CD4-positive, alpha-beta T cell treated with Interleukin-21 for 1 hour (primary cell): ENCODE results near the gene IL10.

Source experiments
- DNase-seq: peaks from one replicate; pipeline ENCODE4 v3.0.0-alpha.2; 2020

IL10 gene

DNA sequence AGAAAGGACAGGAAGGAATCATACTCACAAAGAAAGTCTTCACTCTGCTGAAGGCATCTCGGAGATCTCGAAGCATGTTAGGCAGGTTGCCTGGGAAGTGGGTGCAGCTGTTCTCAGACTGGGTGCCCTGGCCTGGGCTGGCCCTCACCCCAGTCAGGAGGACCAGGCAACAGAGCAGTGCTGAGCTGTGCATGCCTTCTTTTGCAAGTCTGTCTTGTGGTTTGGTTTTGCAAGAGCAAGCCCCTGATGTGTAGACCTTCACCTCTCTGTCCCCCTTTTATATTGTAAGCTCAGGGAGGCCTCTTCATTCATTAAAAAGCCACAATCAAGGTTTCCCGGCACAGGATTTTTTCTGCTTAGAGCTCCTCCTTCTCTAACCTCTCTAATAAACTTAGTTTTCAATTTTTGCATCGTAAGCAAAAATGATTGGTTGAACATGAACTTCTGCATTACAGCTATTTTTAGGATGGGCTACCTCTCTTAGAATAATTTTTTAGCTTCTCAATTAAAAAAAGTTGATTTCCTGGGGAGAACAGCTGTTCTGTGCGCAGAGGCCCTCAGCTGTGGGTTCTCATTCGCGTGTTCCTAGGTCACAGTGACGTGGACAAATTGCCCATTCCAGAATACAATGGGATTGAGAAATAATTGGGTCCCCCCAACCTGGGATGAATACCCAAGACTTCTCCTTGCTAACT, at the start of gene IL10:
IL10 (minus strand) TSS at position 252 of the 695 bp plus-strand sequence; CDS start at position 193, 59 bp downstream.
- no peak for DNase-seq

DNA sequence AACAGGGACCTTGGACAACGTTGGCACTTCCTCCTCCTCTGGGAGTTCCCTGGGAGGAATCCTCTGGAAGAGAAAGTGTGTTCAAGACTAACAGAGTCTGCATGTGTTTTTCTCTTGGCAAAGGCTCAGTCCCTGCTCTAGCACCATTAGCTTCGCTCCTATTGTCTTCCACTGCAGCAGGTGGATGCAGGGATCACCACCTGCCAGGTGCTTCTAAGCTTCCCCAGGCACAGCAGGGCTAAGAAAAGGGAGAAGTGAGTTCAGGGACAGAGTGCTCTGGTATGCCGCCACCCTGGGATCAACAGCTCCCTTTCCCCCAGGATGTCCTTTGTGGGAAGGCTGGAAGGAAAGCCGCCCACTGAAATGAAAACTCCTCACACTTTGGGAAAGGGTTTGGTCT, 49.2 kb upstream of the IL10 start:
- no peak for DNase-seq

DNA sequence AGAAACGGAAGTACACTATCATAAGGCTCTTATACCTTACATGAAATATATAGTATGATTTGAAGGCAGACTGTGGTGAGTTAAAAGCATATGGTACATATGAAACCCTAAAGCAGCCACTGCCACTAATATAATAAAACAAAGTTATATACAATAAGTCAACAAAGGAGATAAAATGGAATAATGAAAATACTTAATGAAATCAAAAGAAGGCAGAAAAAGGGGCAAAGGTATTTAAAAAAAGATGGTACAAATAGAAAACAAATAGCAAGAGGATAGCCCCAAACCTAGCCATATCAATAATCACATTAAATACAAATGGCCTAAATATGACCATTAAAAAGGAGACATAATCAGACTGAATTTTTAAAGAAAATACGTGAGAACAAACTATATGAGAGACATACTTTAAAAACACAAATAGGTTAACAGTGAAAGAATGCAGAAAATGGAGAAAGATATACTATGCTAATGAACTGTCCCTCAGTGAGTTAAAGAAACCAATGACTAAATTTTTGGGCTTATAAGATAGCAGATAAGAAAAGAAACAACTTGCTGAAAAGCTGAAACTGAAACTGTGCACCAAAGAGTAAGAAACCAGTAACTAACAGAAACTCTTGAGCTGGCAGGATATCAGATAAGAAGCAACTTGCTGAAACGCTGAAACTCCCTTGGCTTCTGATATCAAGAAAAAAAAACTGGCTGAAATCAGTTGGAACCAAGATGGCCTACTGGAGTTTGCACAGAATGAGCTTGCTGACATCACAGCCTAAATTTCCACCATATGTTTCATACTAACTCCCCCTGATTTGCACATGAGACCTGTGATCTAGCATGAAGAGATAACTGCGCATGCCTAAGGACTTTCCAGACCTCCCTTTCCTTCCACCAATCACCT, 44.3 kb upstream of the IL10 start:
- peak; percentile 70 for DNase-seq

DNA sequence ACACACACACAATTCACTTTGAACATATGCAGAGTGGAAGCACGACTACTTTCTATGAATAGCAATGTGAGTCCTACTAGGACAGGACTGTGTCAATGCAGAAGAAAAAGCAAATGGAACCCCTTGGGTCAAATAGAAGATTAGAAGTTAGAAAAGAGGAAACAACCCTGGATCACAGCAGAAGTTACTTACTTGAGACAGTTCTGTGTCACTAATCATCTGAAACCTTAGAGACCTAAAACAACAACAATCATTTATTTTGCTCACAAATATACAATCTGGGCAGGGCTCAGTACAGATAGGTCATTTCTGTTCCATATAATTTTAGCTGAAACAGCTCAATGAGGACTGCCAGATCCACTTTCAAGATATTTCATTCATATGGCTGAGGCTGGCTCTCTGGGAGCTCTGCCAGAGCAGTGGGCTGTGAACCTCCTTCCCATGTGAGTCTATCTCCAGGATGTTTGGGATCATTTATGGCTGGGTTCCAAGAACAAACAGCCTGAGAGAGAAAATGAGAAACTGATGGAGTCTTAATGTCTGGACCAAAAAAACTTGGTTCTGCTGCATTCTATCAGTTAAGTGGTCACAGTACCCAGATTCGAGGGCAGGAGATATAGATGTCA, 42.5 kb upstream of the IL10 start:
- DNase-seq: no peak

DNA sequence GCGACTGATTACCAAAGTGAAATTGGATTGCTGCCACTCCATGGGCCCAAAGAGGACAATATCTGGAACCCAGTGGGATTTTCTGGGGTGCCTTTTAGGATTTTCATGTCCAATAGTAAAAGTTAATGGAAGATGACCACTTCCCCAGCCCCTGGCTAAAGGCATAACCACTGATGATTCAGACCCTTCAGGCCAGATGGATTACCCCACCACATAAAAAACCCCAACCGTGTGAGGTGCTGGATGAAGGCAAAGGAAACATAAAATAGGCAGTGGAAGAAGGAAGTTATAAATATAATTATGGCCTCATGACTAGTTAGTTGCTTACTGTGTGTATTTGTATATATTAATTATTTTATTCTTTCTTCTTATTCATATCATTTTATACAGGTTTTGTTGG, 40.2 kb upstream of the IL10 start:
- DNase-seq: no peak

DNA sequence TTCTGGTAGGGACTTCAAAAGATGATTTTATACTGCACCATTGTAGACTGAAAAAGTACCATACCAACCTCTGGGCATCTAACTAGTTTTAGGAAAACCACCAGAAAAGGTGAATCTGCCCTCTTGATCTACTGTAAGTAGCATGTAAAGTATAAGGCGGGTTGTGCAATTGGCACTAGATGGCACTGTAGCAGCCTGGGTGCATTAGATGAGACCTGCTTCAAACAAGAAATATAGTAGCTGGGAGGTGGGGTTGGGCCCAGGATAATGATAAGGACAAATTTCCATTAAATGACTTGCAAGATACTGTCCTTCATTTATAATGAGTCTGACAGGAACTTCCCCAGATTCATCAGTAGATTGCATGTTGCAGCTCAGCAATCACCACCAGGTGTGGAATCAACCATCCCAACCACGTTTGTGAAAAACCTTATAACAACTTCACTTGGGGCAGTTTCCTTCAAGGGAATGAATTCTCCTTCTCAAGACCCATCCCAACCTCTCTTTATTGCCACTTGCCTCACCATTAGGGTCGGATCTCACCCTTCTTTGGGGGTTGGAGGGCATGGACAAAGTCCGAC, 37.3 kb upstream of the IL10 start:
- DNase-seq: peak; percentile 59

DNA sequence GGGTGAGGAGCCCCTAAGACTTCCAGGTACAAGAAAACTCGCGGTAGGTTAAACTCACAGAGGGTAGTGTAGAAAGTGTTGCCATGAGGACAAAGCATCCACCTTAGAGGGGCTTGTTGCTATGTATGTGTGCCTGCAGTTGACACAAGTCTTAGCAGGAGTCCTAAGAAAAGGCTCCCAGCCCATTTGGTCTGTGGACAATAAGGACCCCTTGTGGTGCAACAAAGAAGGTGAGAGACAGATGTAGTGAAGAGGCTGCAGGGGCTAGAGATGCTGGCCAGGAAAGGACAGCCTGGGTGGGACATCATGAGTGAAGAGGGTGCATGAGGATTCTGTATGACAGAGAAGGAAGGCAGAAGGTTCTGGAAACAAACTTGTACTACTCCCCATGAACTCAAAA, 36.3 kb upstream of the IL10 start:
- peak; percentile 73 for DNase-seq

DNA sequence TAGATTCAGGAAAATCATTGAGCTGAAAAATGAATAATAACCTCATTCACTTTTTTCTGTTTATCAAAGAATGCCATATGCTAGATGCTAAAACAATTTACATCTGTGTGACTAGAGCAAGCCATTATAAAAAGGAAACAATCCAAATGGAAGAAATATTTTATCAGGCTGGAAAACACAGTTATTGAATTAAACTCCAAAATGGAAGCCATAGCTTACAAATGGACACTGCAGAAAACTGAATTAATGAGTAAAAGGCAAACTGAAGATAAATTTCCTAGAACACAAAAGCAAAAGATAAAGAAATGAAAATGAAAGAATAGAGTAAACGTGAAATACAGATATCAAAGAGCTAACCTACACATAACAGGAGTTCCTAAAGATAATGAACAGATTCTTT, 33.1 kb upstream of the IL10 start:
- DNase-seq: no peak

DNA sequence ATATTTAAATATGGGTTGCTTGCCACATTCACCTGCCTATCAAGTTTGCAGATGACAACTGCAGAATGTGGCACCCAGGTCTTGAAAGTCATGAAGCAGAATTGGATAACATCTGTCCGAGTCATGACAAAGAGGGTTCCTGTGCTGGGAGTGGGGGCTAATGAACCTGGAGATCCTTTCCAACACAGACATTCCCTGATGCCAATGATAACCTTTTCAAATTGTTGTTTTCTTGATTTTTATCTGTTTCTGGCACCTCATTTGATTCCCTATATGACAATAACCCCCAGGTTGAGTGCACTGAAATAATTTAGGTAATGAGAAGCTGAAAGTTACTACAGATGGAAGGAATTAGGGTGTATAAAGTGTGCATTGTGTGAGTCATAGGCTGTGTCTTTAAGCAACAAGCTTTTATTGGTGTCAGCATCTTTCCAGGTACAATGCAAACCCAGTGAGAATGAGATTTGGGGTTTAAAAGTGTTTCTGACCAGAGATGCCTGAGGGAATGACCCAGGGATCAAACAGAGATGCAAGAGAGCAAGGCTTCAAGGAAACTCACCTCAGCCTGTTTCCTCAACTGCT, 32.0 kb upstream of the IL10 start:
- no peak for DNase-seq

DNA sequence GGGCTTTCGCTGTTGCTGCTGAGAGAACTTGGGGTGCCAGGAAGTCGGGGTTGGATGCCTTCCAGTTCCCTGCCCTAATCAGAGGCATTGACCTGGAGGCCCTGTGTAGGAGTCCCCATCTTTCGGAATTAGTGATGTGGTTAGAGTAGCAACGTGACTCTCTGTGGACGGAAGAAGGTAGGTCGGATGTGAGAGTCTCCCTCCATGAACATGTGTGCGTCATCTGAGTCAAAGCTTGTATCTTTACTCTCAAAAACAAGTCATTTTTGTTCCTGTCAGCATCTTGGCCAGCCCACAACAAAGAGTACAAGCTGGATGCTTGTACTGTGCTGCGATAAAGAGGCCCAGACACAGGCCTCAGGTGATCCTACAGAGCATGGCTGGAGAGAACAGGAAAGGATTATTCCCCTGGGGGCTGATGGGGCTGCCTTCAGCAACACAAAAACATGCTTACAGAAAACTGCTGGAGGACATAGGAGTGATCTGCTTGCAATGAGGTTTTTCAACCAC, 31.0 kb upstream of the IL10 start:
- peak; percentile 90 for DNase-seq

DNA sequence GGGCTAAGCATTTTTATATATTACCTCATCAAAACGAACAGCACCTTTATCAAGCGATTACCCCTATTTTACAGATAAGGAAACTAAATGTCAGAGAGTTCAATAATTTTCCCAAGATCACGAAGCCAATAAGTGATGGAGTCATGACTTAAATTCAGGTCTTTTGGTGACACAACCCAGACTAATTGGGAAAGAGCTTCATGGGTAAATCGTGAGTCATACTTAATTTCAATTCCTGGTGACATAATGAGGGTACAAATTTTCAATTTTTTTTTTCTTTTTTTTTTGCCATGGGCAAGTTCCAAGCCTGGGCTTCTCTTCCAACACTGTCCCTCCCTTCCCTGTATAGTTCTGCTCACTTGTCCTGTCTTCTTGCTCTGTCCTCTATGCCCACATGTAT, 30.1 kb upstream of the IL10 start:
- DNase-seq: no peak

DNA sequence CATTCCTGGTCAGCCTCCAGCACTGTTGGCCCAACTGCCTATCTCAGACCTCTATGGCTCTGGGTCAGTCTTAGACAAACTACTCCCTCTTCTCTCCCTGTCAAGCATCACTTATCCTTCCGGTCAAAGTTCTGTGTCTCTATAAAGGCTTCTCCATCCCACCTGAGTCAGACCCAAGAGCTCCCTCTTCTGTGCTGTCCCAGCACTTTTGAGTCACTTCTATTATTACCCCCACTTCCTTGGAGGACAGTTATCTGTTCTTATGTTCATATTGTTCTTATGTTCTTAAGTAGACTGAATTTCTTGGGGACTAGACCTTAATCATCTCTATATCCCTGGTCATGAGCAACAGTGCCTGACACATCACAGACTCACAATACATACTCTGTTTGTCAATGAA, 29.2 kb upstream of the IL10 start:
- DNase-seq: no peak

DNA sequence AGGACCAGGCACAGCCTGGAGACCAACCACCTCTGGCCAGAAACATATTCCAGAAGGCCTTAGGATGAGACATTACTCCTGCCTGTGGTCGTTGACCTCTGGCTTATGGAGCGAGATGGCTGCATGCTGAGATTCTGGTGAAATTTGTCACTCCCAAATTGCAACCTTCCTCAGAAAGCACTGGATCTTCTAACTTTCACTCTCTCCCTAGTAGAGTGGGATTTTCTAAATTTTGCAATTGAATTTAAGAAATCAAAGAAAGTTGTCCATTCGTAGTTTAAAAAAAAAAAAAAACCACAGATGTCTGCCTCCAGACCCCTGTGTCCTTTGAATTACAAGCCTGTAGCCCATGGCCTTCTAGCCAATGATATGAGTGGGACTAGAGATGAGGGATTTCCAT, 28.6 kb upstream of the IL10 start:
- no peak for DNase-seq

DNA sequence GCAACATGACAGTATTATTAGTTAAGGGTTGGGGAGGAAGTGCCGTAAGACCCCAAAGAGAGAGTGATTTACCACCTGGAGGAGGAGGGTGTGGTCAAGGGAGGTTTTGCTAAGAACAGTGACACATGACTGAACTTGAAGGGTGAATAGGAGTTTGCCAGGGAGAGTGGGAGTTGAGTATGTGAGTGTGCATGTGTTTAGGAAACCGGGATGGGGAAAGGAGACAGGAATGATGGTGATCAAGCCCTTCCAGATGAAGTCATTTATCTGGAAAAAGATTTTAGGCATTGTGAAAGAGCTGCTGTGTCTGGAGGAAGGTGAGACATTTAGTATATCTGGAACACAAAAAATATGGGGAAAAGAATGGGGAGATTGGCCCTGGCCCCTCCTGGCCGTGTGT, 28.1 kb upstream of the IL10 start:
- no peak for DNase-seq

DNA sequence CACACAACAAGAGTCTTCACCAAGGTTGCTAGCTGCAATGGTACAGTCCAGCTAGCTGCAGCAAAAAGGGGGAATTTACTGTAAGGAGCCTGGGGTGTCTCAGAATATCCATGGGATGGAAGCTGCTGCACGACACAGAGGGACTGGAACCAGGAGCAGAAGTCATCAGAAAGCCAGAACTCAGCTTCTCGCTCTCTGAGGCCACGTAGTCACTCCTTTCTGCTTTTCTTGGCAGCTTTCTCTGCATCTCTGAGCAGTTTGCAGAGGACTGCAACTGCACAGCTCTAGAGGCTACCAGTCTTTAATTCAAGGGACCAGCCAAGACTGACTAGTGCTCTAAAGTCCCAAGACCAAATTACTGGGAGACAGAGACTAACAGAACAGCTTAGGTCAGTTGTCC, 27.0 kb upstream of the IL10 start:
- no peak for DNase-seq

DNA sequence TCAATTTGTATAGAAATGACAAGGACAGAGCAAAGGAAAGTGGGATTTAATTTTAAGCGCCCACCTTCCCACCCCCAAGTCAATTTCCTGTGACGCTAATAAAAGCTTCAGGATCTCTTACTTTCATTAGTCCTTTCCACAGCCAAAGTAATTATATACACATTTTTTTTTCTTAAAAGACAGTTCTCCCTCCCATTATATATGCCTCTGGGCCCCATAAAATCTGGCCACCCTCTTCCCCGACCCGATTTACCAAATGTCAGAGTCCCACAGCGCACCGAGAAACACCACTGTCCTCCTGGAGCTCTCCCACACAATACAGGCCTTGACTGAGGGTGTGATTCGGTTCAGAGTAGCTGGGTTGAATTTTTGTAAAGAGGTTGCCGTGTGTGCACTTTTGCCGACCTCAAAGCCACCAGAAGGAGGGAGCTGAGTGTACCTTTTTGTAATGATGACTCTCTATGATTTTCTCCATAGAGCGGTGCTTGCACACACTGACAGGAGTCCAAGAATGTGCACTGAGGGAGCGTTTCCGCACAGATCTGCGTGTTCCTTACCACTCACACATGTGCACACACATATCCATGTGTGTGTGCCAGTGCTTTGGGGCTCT, 26.2 kb upstream of the IL10 start:
- DNase-seq: no peak

DNA sequence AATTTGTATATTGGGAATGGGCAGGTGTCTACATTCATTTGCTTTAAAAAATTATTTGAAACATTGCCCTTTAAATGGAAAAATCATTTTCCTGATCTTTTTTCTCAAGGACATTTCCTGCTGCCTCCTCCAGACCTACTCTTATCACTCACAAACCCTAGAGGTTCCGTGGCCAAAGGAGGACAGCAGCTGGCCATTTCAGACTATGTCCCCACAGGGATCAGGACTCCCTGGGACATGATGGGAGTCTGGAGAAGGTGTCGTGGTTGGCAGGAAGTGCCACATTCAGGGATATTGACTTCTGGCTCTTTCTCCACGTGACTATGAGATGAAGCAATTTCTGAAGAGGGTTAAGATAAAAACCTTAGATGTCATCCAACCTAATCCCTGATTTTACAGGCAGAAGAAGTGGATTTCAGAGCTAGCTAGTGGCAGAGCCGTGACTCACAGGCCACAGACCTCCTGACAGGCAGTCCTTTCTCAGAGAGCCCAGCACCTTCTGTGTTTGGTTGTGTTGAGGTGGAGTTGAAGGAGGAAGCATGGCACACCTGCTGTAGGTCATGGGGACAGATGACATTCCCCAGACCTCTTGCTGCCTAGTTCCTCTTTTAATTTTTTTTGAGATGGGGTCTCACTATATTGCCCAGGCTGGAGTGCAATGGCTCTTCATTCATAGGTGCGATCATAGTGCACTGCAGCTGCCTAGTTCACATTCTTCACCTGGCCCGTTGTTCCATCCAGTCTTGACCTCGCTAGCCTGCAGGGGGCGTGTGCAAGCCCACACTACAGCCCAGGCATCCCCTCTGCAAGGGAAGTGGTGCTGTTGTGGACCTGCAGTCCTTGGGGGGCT, 25.5 kb upstream of the IL10 start:
- DNase-seq: peak; percentile 42

DNA sequence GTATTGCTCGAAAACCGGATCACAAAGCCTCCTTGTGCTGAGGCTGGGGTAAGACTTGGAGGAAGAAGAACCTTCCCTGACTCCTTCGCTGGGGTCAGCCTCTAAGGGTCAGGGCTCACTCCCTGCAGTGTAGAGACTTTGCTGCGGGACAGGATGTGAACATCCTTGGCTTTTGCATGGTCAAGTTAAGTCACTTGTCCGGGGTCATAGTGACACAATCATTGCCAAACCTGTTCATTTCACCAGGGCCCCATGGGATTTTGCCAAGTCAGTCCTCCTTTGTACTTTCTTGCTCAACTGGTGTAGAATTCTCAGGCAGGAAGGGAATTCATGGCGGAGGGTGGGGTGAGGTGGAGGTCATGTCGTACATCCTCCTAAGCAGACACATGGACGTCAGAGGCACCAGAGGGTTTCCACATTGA, 24.7 kb upstream of the IL10 start:
- no peak for DNase-seq

DNA sequence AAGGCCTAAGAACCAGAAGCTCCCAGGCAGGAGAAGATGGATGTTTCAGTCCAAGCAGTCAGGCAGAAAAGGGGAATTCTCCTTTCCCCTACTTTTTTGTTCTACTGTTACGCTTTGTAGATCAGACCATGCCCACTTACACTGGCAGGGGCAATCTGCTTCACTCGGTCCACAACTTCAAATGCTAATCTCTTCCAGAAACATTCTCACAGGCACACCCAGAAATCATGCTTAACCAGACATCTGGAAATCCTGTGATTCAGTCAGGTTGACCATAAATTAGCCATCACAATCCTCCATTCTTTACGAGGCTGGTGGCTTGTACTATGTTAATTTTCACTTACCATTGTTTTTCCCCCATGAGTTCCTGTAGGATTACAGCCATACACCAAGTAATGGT, 23.8 kb upstream of the IL10 start:
- no peak for DNase-seq

DNA sequence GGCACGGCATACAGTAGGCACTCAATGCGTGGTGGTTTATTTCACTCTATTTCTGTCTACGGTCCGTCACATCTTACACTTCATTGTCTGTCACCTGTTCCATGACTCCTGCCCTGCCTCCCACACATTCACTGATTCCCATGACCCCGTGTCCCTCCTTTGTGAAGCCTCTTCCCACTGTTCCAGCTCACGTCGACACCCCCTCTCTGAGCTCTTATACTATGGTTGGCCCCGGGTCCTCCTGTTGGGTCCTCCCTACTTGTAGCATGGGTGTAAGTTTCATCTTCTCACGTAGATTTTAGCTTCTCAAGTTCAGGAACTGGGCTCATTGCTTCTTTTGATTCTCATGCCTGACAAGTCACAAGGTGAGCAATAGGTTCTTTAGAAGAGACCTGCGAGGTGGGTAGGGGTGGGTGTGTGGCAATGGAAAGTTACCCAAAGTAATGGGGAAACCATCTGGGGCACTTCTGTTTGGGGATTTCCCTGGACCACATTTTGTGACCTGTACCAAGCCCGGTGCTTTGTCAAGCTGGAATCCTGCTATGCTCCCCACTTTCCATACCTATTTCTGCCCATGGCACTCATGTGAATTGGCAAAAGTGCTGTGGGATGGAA, 22.1 kb upstream of the IL10 start:
- DNase-seq: peak; percentile 22

DNA sequence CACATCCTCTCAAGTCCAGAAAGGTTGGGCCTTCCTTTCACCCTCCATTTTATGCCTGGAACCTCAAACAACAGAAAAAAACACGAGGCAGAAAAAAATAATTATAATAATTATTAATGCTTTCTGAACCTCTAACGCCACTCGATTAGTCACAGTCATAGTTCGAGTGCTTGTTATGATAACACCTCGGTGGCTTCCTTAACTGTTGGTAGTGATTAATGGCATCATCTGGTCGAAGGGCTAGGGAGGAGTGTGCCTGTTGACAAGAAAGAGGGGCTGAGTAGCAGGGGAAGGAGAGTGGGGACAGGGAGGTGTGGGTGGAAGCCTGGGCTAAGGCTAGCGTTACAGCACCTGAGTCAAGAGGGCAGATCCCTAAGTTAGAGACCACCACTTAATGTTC, 21.3 kb upstream of the IL10 start:
- DNase-seq: no peak
